ENCODE results near the gene COQ7.

COQ7 gene

GRCh38 chr16:19040400-19040799, 27.0 kb upstream of the COQ7 start:
- Histone ChIP-seq H3K9me3 (ENCODE audit: control extremely low read depth in 1 of 5, control insufficient read depth in 4 of 5, insufficient read depth in 2 of 5, low read depth in 1 of 5, low read length in 4 of 5) (no peaks in the 10 kb centered on the region), H3K4me3 (ENCODE audit: control insufficient read depth in 1 of 7, extremely low read depth in 1 of 7, insufficient read depth in 4 of 7, low read depth in 2 of 7, low read length in 6 of 7) (no peak overlapping the region), H3K27ac (ENCODE audit: insufficient read depth in 1 of 2, low read depth in 1 of 2, low read length in 2 of 2, poor library complexity in 1 of 2, severe bottlenecking in 2 of 2) (no peak overlapping the region), H3K27me3 (replicated peaks in 2 of 5; ENCODE audit: control insufficient read depth in 4 of 5, insufficient read depth in 5 of 5, low read length in 4 of 5) (no peaks in the 10 kb centered on the region), H3K36me3 (ENCODE audit: control insufficient read depth in 4 of 4, insufficient read depth in 4 of 4, low read length in 3 of 4) (no peaks in the 10 kb centered on the region), H3K4me1 (ENCODE audit: control extremely low read depth in 1 of 4, control insufficient read depth in 4 of 4, insufficient read depth in 4 of 4, low read length in 3 of 4) (no peaks in the 10 kb centered on the region)
- CTCF ChIA-PET, result no interaction called here
- no peak for DNase-seq
- WGBS (ENCODE audit: insufficient coverage), result 96% methylated on average over 2 of the region's 2 CpGs
- POLR2A ChIA-PET, result no interaction called here

GRCh38 chr16:19044769-19045168, 22.6 kb upstream of the COQ7 start:
- Histone ChIP-seq H3K27me3 (replicated peaks in 2 of 5; ENCODE audit: control insufficient read depth in 4 of 5, insufficient read depth in 5 of 5, low read length in 4 of 5) (no peaks in the 10 kb centered on the region), H3K27ac (ENCODE audit: insufficient read depth in 1 of 2, low read depth in 1 of 2, low read length in 2 of 2, poor library complexity in 1 of 2, severe bottlenecking in 2 of 2) (no peak overlapping the region), H3K36me3 (ENCODE audit: control insufficient read depth in 4 of 4, insufficient read depth in 4 of 4, low read length in 3 of 4) (no peaks in the 10 kb centered on the region), H3K4me3 (ENCODE audit: control insufficient read depth in 1 of 7, extremely low read depth in 1 of 7, insufficient read depth in 4 of 7, low read depth in 2 of 7, low read length in 6 of 7) (no peak overlapping the region), H3K4me1 (ENCODE audit: control extremely low read depth in 1 of 4, control insufficient read depth in 4 of 4, insufficient read depth in 4 of 4, low read length in 3 of 4) (no peaks in the 10 kb centered on the region), H3K9me3 (ENCODE audit: control extremely low read depth in 1 of 5, control insufficient read depth in 4 of 5, insufficient read depth in 2 of 5, low read depth in 1 of 5, low read length in 4 of 5) (no peaks in the 10 kb centered on the region)
- POLR2A ChIA-PET, result no interaction called here
- no peak for DNase-seq
- CTCF ChIA-PET, result interaction anchor here (1.4 kb wide), 1 partner anchor 15 kb away, joined by 3 read pairs; no protein-coding TSS in a partner anchor
- WGBS (ENCODE audit: insufficient coverage), result 99% methylated on average over 11 of the region's 11 CpGs

GRCh38 chr16:19046062-19046461, 21.4 kb upstream of the COQ7 start:
- Histone ChIP-seq H3K27me3 (replicated peaks in 2 of 5; ENCODE audit: control insufficient read depth in 4 of 5, insufficient read depth in 5 of 5, low read length in 4 of 5) (no peaks in the 10 kb centered on the region), H3K9me3 (ENCODE audit: control extremely low read depth in 1 of 5, control insufficient read depth in 4 of 5, insufficient read depth in 2 of 5, low read depth in 1 of 5, low read length in 4 of 5) (no peaks in the 10 kb centered on the region), H3K27ac (ENCODE audit: insufficient read depth in 1 of 2, low read depth in 1 of 2, low read length in 2 of 2, poor library complexity in 1 of 2, severe bottlenecking in 2 of 2) (no peak overlapping the region), H3K4me1 (ENCODE audit: control extremely low read depth in 1 of 4, control insufficient read depth in 4 of 4, insufficient read depth in 4 of 4, low read length in 3 of 4) (no peaks in the 10 kb centered on the region), H3K36me3 (ENCODE audit: control insufficient read depth in 4 of 4, insufficient read depth in 4 of 4, low read length in 3 of 4) (no peaks in the 10 kb centered on the region), H3K4me3 (ENCODE audit: control insufficient read depth in 1 of 7, extremely low read depth in 1 of 7, insufficient read depth in 4 of 7, low read depth in 2 of 7, low read length in 6 of 7) (no peak overlapping the region)
- ChIA-PET POLR2A (no interaction called here), CTCF (no interaction called here)
- no peak for DNase-seq
- 100% methylated on average over 1 of the region's 2 CpGs for WGBS (ENCODE audit: insufficient coverage)

- ChIA-PET POLR2A (no interaction called here), CTCF (interaction anchor here (0.6 kb wide), 1 partner anchor 32 kb away, joined by 3 read pairs; no protein-coding TSS in a partner anchor)
- no peaks in the 10 kb centered on the region for H3K9me3 ChIP-seq (ENCODE audit: control extremely low read depth in 1 of 5, control insufficient read depth in 4 of 5, insufficient read depth in 2 of 5, low read depth in 1 of 5, low read length in 4 of 5)
- WGBS (ENCODE audit: insufficient coverage), result no CpG with 5 or more reads among the region's 4 CpGs
- no peak overlapping the region for H3K4me3 ChIP-seq (ENCODE audit: control insufficient read depth in 1 of 7, extremely low read depth in 1 of 7, insufficient read depth in 4 of 7, low read depth in 2 of 7, low read length in 6 of 7)
- H3K36me3 ChIP-seq (ENCODE audit: control insufficient read depth in 4 of 4, insufficient read depth in 4 of 4, low read length in 3 of 4), result no peaks in the 10 kb centered on the region
- H3K27me3 ChIP-seq (replicated peaks in 2 of 5; ENCODE audit: control insufficient read depth in 4 of 5, insufficient read depth in 5 of 5, low read length in 4 of 5), result peaks cover 0 to 2% (median 0%) of the 10 kb centered on the region in 5 experiments
- H3K27ac ChIP-seq (ENCODE audit: insufficient read depth in 1 of 2, low read depth in 1 of 2, low read length in 2 of 2, poor library complexity in 1 of 2, severe bottlenecking in 2 of 2), result no peak overlapping the region
- H3K4me1 ChIP-seq (ENCODE audit: control extremely low read depth in 1 of 4, control insufficient read depth in 4 of 4, insufficient read depth in 4 of 4, low read length in 3 of 4), result peaks cover 0 to 3% (median 0%) of the 10 kb centered on the region in 4 experiments
- DNase-seq, result no peak
Measured at GRCh38 chr16:19062706-19063105, 4.7 kb upstream of the COQ7 start.

- DNase-seq, result no peak
- WGBS (ENCODE audit: insufficient coverage), result 33% methylated on average over 2 of the region's 9 CpGs
- CTCF ChIA-PET, result interaction anchor here (1.6 kb wide), 1 partner anchor 277 kb away, joined by 3 read pairs; the partner anchor contains the start of gene RPS15A
Measured at GRCh38 chr16:19066988-19067348, 446 bp upstream of the COQ7 start.

GRCh38 chr16:19068237-19068815, 912 bp downstream of the COQ7 start:
- ChIA-PET POLR2A (no interaction called here), CTCF (interaction anchor here (1.1 to 1.4 kb wide), 2 partner anchors 15 to 18 kb away, joined by 3 to 4 read pairs; no protein-coding TSS in a partner anchor)
- DNase-seq, result peak in 2 of 3 donors; percentile 18 to 28
- peak overlapping the region; percentile 100 for H3K27ac ChIP-seq (ENCODE audit: insufficient read depth in 1 of 2, low read depth in 1 of 2, low read length in 2 of 2, poor library complexity in 1 of 2, severe bottlenecking in 2 of 2)
- no peaks in the 10 kb centered on the region for H3K27me3 ChIP-seq (replicated peaks in 2 of 5; ENCODE audit: control insufficient read depth in 4 of 5, insufficient read depth in 5 of 5, low read length in 4 of 5)
- no peaks in the 10 kb centered on the region for H3K9me3 ChIP-seq (ENCODE audit: control extremely low read depth in 1 of 5, control insufficient read depth in 4 of 5, insufficient read depth in 2 of 5, low read depth in 1 of 5, low read length in 4 of 5)
- H3K4me1 ChIP-seq (ENCODE audit: control extremely low read depth in 1 of 4, control insufficient read depth in 4 of 4, insufficient read depth in 4 of 4, low read length in 3 of 4), result peaks cover 0 to 14% (median 9%) of the 10 kb centered on the region in 4 experiments
- peak overlapping the region; percentile 74 to 94 (median 87) for H3K4me3 ChIP-seq (ENCODE audit: control insufficient read depth in 1 of 7, extremely low read depth in 1 of 7, insufficient read depth in 4 of 7, low read depth in 2 of 7, low read length in 6 of 7)
- 52% methylated on average over 14 of the region's 19 CpGs for WGBS (ENCODE audit: insufficient coverage)
- H3K36me3 ChIP-seq (ENCODE audit: control insufficient read depth in 4 of 4, insufficient read depth in 4 of 4, low read length in 3 of 4), result peaks cover under 1 to 5% (median 3%) of the 10 kb centered on the region in 4 experiments

More at GRCh38 chr16:19066988-19067348, 446 bp upstream of the COQ7 start:
- no peaks in the 10 kb centered on the region for H3K27me3 ChIP-seq (replicated peaks in 2 of 5; ENCODE audit: control insufficient read depth in 4 of 5, insufficient read depth in 5 of 5, low read length in 4 of 5)
- H3K9me3 ChIP-seq (ENCODE audit: control extremely low read depth in 1 of 5, control insufficient read depth in 4 of 5, insufficient read depth in 2 of 5, low read depth in 1 of 5, low read length in 4 of 5), result no peaks in the 10 kb centered on the region
- peak overlapping the region; percentile 100 for H3K27ac ChIP-seq (ENCODE audit: insufficient read depth in 1 of 2, low read depth in 1 of 2, low read length in 2 of 2, poor library complexity in 1 of 2, severe bottlenecking in 2 of 2)
- peaks cover 0 to 3% (median 1%) of the 10 kb centered on the region in 4 experiments for H3K36me3 ChIP-seq (ENCODE audit: control insufficient read depth in 4 of 4, insufficient read depth in 4 of 4, low read length in 3 of 4)
- H3K4me3 ChIP-seq (ENCODE audit: control insufficient read depth in 1 of 7, extremely low read depth in 1 of 7, insufficient read depth in 4 of 7, low read depth in 2 of 7, low read length in 6 of 7), result peak overlapping the region in 6 of 7 experiments; percentile 75 to 94 (median 87)
- H3K4me1 ChIP-seq (ENCODE audit: control extremely low read depth in 1 of 4, control insufficient read depth in 4 of 4, insufficient read depth in 4 of 4, low read length in 3 of 4), result peaks cover 0 to 14% (median 9%) of the 10 kb centered on the region in 4 experiments
- POLR2A ChIA-PET, result no interaction called here
